Stimulated activated CD8-positive, alpha-beta memory T cell treated with anti-CD3 and anti-CD28 coated beads, Interleukin-2, amount 100 ng/mL, for 48 hours (primary cell): ENCODE results near the gene DUSP22.
"Not testable (repeated sequence)": the region's sequence is repeated elsewhere in the genome, so short reads cannot be mapped to it uniquely, and the experiment has no call there.

Source experiments
- DNase-seq, 2 donors: peaks; one replicate each; pipeline ENCODE4 v3.0.0-alpha.2; 2020; ENCODE audit warnings: low read depth in 2 of 2

The DUSP22 gene

DNA sequence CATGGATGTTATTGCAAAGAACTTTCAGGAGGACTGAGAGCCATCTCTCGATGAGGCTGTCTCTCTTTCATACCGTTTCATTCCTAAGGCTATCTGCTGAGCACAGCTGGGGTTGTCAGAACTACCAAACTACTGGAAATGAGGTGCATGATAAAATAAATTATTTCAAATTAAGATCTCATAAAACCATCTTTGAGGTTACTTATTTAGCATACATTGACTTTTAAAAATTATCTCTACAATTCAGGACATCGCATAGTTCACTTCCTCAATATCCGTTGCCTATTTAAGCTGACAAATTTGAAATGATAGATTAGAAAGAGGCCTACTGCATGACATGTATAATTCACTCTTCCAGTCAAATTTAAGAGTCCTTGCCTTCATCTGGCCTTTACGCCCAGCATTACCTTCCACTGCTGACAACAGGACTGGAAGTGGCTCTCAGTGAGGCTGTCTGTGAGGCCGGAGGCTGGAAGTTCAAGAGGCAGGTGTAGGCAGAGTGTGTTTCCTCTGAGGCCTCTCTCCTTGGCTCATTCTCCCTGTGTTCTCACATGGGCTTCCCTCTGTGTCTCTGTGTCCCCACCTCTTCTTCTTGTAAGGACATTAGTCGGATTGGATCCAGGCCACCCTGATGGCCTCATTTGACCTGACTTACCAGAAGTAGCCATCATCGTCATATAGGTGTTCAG lies 12.8 kb upstream of the DUSP22 start:
- no peak for DNase-seq

GRCh38 chr6:280775-281468 lies 11.4 kb upstream of the DUSP22 start:
- DNase-seq, result no peak

DNA sequence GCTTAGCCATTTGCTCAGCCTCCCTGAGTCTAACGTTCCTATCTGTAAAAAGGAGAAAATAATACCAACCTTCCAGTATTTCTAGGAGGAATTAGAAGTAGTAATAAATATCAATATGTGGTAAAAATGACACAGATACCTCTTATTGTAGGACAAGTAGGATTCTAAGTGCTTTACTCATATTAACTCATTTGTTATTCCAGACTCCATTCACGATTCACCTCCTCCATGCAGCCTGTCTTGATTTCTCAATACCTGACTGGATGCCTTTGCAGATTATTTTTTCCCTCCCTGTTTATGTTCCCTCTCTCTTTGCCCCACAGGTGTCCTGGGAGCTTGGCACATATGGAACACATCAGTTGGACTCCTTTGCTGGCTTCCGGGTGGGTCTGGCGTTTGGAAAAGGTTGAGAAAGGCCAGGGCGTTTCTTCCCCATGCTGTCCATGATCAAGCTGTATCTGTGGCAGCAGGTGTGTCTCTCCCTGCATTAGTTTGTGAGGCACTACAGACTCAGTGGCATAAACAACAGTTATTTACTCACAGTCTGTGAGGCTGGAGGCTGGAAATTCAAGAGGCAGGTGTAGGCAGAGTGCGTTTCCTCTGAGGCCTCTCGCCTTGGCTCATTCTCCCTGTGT lies 10.7 kb upstream of the DUSP22 start:
- no peak for DNase-seq

DNA sequence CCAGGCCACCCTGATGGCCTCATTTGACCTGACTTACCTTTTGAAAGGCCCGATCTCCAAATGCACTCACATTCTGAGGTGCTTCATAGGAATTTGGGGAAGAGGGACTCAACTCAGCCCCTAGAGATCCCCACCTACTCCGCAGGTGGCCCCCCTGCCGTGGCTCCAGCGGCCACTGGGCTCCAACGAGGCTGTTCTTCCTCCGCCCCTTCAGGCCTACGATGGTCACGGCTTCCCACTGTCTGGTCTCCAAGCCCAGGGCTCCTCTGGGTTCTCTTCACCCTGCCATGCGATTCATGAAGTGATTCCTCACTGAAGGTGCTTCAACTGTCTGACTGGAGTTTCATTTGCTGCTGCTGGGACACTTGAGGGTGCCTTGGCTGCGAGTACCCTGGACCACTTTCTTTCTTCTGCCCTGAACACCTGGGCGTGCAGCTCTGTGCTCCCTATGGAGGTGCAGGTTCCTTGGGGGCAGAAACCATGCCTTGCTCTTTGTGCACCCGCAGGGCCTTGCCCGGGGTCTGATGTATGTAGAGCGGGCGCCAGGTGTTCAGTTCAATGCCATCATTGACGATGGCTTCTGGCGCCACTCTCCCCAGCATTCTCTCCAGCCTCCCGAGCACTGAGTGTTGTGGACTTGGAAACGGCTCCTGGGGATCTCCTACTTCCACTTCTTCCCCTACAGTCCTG lies 10.0 kb upstream of the DUSP22 start:
- no peak for DNase-seq

DNA sequence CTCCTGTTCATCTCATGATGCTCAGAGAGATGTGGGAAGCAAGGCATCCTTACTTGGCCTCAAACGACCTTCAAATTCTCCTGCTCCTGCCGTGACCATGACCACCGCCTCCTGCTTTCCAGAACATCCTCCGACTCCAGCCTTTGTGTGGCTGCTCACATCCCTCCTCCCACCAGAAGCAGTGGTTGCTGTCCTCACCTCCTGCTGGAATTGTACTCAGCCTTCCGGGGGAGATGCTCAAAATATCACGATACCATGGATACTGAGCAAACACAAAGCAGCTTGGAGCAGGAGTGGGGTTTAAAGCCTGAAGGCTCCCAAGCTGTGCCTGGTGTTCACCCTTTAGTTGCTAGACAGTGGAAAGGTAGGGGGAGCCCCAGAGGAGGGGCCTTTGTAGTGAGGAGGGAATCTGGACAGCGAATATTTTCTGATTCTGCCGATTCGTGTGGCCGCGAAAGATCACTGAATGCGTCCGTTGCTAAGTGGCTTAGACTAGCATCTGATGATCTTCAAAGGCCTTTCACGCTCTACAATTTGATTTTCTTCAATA lies 9.3 kb upstream of the DUSP22 start:
- no peak for DNase-seq

- no peak for DNase-seq
Observed at GRCh38 chr6:284486-284885, 7.8 kb upstream of the DUSP22 start.

GRCh38 chr6:285030-285771 lies 7.1 kb upstream of the DUSP22 start:
- DNase-seq, result no peak

GRCh38 chr6:285902-286301 lies 6.4 kb upstream of the DUSP22 start:
- DNase-seq, result not testable (repeated sequence)

DNA sequence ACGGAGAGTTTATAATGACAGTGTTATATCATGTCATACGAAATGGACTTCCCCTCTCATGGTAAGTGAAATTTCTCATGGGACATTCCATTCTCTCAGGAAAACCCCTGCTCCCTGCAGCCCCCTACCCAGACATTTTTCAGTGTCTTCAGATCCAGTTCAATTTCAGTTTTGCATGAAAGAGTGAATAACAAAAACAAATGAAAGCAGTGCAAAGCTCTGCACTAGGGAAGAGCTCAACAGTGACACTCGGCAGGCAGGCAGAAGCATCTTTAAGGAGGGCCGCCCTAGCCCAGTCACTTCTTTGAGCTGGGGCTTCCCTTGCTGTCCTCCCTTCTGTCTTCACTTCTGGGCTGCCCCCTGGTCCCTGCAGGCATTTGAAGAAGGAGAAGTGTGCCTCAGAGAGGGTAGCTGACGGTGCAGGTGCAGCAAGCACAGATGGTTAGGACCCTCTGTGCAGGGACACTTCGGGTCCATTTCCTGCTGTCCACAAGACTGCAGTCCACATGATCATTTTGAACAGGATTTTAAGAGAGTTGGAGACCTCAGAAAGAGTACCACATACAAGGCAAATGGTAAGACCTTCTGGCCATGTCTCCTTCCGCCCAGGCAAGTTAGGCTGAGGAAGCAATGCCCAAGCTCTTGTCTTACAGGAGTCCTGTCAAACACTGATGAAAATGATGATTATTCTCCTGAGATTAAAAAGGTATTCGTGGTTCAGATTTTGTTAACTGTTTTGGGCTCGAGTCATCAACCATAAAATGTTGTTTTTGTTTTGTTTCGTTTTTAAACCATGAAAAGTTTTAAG lies 5.4 kb upstream of the DUSP22 start:
- DNase-seq, result no peak

DNA sequence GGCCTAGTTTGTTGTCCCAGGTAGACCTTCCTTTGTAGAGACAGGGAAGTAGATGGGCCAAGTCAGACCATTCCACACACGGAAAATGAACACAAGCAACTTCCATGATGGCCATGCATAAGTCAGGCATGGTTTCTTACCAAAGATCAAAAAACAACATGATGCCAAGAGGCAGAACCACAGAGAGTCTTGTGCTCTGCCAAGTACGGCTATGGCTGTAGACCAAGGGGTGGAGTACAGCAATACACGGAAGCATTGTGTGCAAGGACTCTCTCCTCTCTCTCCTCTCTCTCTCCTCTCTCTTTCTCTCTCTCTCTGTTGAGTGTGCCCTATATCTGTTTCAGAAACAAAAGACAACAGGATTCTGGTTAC lies 4.8 kb upstream of the DUSP22 start:
- no peak for DNase-seq

GRCh38 chr6:288866-289265 lies 3.4 kb upstream of the DUSP22 start:
- DNase-seq, result no peak

DNA sequence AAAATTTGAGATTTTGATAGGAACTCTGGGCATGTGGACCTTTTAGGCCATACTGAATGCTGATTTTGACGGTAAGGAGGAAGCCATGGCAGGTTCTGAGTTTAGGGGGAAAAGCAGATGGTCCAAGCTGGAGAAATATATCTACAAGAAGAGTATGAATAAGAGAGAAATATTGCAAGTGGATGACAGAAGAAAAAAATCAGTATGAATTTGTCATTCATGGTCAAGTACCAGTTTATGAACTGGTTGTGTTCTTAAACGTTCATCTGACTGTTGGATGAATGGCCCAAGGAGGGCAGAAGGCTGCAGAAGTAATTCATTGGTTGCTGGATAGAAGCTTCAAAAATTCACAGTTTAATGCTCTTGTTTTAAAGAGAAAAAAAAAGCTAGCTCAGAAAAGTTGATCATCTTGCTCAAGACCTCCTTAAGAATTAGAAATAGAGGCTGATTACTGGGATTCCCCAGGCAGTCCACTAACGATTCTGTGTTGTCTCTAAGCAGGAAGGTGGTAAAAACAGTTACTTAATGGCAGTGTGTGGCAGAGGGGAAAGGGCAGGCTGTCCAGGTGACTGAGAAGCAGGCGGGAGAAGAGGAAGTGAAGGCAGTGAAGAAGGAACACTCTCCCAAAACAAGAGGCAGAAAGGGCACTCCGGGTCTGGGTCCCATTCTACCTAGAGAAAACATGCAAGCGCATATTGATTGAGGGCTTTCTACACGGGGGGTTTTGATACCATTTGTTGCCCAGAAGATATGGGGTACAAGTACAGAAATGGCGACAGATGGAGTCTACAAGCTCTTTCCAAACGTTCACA lies 2.0 kb upstream of the DUSP22 start:
- DNase-seq, result no peak

DNA sequence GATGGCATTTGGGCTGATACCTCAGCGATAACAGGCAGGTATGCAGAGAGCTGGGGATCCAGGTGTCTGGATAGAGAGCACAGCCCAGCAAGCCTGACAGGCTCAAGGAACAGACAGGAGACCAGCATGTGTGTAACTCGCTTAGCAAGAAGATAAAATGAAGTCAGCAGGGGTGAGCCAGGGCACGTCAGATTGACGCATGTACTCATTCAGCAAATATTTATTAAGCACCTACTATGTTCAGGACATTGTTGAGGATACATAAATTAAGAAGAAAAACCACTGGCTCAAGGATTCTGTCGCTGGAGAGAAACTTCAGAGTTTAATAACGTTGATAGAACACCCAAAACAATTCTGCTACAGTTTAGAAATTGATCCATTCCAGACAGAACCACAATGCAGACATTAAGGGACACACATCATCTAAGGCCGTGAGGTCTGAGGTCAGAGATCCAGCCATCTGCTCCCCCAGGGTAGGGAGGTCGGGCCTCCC lies 1.0 kb upstream of the DUSP22 start:
- no peak for DNase-seq

- DNase-seq, result peak; percentile 60 to 78
Observed at GRCh38 chr6:292506-293192, 362 bp downstream of the DUSP22 start.

GRCh38 chr6:293193-294174 lies 1.2 kb downstream of the DUSP22 start:
- DNase-seq, result peak in 1 of 2 donors; percentile 26

GRCh38 chr6:294656-295565 lies 2.6 kb downstream of the DUSP22 start:
- DNase-seq, result no peak
